ENCODE measurements around the gene MDM2. TPM values are rescaled to one million over a fixed set of nuclear protein-coding genes. Genes with fewer than 3 reads are reported as not detected.

The MDM2 gene
- total RNA-seq, 4 donors from 2014 or later, result 39.5 to 84.1 (median 61.8) TPM

DNA sequence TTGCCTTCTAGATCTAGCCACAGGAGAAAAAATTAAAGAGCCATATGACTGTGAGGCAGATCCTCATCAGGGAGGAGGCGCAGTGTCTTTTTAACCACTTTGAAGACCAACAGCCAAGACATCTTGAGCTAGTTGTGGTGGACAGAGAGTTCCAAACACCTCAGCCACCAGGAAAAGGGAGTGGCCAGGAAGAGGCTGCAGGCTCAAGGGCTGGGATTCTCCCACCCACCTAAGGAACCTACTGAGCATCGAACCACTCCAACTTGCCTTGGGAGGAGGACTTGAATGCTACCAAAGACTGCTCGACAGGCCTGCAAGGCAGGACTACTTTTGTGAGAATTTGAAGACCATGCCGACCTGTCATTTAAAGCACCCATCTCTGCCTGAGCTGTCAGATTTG is 14.5 kb upstream of the MDM2 start:
- TF ChIP-seq, protein P1, sequence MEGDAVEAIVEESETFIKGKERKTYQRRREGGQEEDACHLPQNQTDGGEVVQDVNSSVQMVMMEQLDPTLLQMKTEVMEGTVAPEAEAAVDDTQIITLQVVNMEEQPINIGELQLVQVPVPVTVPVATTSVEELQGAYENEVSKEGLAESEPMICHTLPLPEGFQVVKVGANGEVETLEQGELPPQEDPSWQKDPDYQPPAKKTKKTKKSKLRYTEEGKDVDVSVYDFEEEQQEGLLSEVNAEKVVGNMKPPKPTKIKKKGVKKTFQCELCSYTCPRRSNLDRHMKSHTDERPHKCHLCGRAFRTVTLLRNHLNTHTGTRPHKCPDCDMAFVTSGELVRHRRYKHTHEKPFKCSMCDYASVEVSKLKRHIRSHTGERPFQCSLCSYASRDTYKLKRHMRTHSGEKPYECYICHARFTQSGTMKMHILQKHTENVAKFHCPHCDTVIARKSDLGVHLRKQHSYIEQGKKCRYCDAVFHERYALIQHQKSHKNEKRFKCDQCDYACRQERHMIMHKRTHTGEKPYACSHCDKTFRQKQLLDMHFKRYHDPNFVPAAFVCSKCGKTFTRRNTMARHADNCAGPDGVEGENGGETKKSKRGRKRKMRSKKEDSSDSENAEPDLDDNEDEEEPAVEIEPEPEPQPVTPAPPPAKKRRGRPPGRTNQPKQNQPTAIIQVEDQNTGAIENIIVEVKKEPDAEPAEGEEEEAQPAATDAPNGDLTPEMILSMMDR (IDR thresholded peaks at IDR 0.05), result no peak
- TF ChIP-seq POLR2A (IDR thresholded peaks at IDR 0.05) (no peak), POLR2AphosphoS5 (IDR thresholded peaks at IDR 0.05) (no peak), EP300 (IDR thresholded peaks at IDR 0.05) (no peak)
- Histone ChIP-seq H3K27ac (no peak overlapping the region), H3K27me3 (no peaks in the 10 kb centered on the region), H3K4me3 (no peak overlapping the region), H3K4me1 (no peaks in the 10 kb centered on the region), H3K36me3 (no peaks in the 10 kb centered on the region), H3K9me3 (no peaks in the 10 kb centered on the region)
- DNase-seq (ENCODE audit: low spot score in 2 of 2), result no peak
- WGBS, result 75% methylated on average over 4 of the region's 4 CpGs

DNA sequence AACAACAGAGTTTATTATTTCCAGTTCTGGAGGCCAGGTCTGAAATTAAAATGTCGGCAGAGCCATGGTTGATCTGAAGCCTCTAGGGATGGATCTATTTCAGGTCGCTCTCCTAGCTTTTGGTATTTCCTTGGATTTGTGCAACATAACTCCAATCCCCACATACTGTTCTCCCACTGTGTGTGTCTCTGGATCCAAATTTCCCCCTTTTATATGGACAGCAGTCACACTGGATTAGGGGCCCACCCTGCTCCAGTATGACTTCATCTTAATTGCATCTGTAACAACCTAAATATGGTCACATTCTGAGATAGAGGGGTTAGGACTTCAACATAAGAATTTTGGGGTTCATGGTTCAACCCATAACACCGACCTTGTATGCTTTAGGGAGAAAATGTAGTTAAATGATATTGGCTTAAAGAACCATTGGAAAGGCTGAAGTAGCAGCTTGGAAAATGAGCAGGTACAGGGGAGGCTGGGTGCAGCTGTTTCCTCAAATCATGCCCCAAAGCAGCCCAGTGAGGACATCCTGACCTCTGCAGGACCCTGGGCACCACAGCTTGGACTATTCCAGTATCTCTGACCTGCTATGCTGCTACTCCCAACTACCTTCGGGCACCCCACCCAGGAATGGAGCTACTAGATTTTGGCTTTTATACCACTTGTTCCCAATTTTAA is 13.9 kb upstream of the MDM2 start:
- 90% methylated on average over 4 of the region's 4 CpGs for WGBS
- TF ChIP-seq, protein P1 (IDR thresholded peaks at IDR 0.05), result no peak
- no peak for TF ChIP-seq POLR2AphosphoS5 (IDR thresholded peaks at IDR 0.05)
- no peak for TF ChIP-seq POLR2A (IDR thresholded peaks at IDR 0.05)
- no peak for TF ChIP-seq EP300 (IDR thresholded peaks at IDR 0.05)
- no peak overlapping the region for H3K27ac ChIP-seq
- no peak overlapping the region for H3K4me3 ChIP-seq
- H3K4me1 ChIP-seq, result no peaks in the 10 kb centered on the region
- no peak for DNase-seq (ENCODE audit: low spot score in 2 of 2)
- H3K9me3 ChIP-seq, result no peaks in the 10 kb centered on the region
- no peaks in the 10 kb centered on the region for H3K27me3 ChIP-seq
- no peaks in the 10 kb centered on the region for H3K36me3 ChIP-seq

GRCh38 chr12:68794653-68795251 is 13.2 kb upstream of the MDM2 start:
- H3K27ac ChIP-seq, result no peak overlapping the region
- H3K27me3 ChIP-seq, result no peaks in the 10 kb centered on the region
- no peak overlapping the region for H3K4me3 ChIP-seq
- TF ChIP-seq POLR2A (IDR thresholded peaks at IDR 0.05), result no peak
- TF ChIP-seq EP300 (IDR thresholded peaks at IDR 0.05), result no peak
- TF ChIP-seq, protein P1 (IDR thresholded peaks at IDR 0.05), result no peak
- no peak for TF ChIP-seq POLR2AphosphoS5 (IDR thresholded peaks at IDR 0.05)
- H3K4me1 ChIP-seq, result no peaks in the 10 kb centered on the region
- no peaks in the 10 kb centered on the region for H3K9me3 ChIP-seq
- no peak for DNase-seq (ENCODE audit: low spot score in 2 of 2)
- WGBS, result 94% methylated on average over 3 of the region's 3 CpGs
- H3K36me3 ChIP-seq, result no peaks in the 10 kb centered on the region

DNA sequence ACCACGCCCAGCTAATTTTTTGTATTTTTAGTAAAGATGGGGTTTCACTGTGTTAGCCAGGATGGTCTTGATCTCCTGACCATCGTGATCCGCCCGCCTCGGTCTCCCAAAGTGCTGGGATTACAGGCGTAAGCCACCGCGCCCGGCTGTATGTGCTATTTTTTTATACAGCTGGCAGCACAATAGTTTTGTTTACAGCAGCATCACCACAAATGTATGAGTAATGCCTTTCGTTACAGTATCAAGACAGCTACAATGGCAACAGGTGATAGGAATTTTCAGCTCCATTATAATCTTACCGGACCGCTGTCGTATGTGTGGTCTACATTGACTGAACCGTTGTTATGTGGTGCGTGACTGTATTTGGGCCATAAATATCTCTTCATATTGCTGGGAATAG is 11.6 kb upstream of the MDM2 start:
- Histone ChIP-seq H3K4me1 (peaks cover 5% of the 10 kb centered on the region), H3K9me3 (no peaks in the 10 kb centered on the region)

DNA sequence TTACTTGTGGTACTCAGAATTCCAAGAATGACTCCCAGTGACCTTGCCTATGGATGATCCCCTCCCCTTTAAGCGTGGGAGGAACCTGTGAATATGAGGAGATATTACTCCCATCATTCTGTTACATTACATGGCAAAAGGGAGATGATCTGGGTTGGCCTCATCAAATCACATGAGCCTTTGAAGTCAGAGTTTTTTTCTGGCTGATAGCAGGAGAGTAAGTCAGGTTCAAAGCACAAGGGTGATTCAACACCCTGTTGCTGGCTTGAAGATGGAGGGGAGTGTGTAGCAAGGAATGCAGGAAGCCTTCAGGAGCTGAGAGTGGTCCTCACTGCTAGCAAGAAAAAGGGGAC is 9.1 kb upstream of the MDM2 start:
- Histone ChIP-seq H3K4me3 (no peak overlapping the region), H3K27me3 (no peaks in the 10 kb centered on the region), H3K4me1 (peaks cover 5% of the 10 kb centered on the region), H3K36me3 (no peaks in the 10 kb centered on the region), H3K27ac (no peak overlapping the region), H3K9me3 (no peaks in the 10 kb centered on the region)
- TF ChIP-seq POLR2AphosphoS5 (IDR thresholded peaks at IDR 0.05) (no peak), EP300 (IDR thresholded peaks at IDR 0.05) (no peak), POLR2A (IDR thresholded peaks at IDR 0.05) (no peak)
- TF ChIP-seq, protein P1 (IDR thresholded peaks at IDR 0.05), result no peak
- WGBS, result 94% methylated on average over 1 of the region's 1 CpG
- DNase-seq (ENCODE audit: low spot score in 2 of 2), result no peak

More for the DNA sequence above, 11.6 kb upstream of the MDM2 start:
- no peaks in the 10 kb centered on the region for H3K36me3 ChIP-seq
- no peak for DNase-seq (ENCODE audit: low spot score in 2 of 2)
- TF ChIP-seq POLR2AphosphoS5 (IDR thresholded peaks at IDR 0.05), result no peak
- TF ChIP-seq EP300 (IDR thresholded peaks at IDR 0.05), result no peak
- no peak for TF ChIP-seq POLR2A (IDR thresholded peaks at IDR 0.05)
- TF ChIP-seq, protein P1 (IDR thresholded peaks at IDR 0.05), result no peak
- no peak overlapping the region for H3K27ac ChIP-seq
- no peaks in the 10 kb centered on the region for H3K27me3 ChIP-seq
- WGBS, result 97% methylated on average over 15 of the region's 15 CpGs
- no peak overlapping the region for H3K4me3 ChIP-seq
